Endothelial cell of umbilical vein (primary cell): ENCODE measurements around the gene MAP3K12. TPM values are rescaled to one million over a fixed set of nuclear protein-coding genes. Genes with fewer than 3 reads are reported as not detected.

ENCODE experiments used
- BruUV-seq: library from RNA; stranded (reverse); fragments of 400-500 nt; replicated peaks from 2 replicates; lab custom pipeline; 2021; lab: Mats Ljungman, UMichigan
- CTCF ChIA-PET: fragments of 300-600, 350-600 bp; sonication (Branson Sonifier 250); formaldehyde crosslinking; loops from one replicate; lab custom pipeline; 2021; ENCODE audit warnings: antibody characterized with exemption, inconsistent platforms; lab: Charles Lee
- POLR2A ChIA-PET: fragments of 300-600, 350-600 bp; sonication (Branson Sonifier 250); formaldehyde crosslinking; loops from one replicate; lab custom pipeline; 2021; ENCODE audit warnings: antibody characterized with exemption, inconsistent platforms; lab: Charles Lee
- DNase-seq: peaks from one replicate; pipeline ENCODE4 v3.0.0-alpha.2; 2011; ENCODE audit warnings: low read depth, low spot score
- FAIRE-seq: peaks from 2 replicates; lab custom pipeline; 2011; peaks lifted over from hg19 to GRCh38; lab: Jason Lieb, UNC
- H2AFZ ChIP-seq: 2 replicates; pipeline ENCODE4 v1.6.0; 2012; ENCODE audit warnings: low read depth, low read length, control low read depth, inconsistent platforms
- H3K27ac ChIP-seq: 2 replicates; pipeline ENCODE4 v1.5.1; 2011; ENCODE audit warnings: low read depth, mild to moderate bottlenecking, control low read depth, low read length, moderate library complexity; ENCODE audit not compliant: insufficient read depth
- H3K27me3 ChIP-seq, 2 experiments: 2 replicates each; pipeline versions ENCODE4 v1.6.0 to v1.6.1; 2011; ENCODE audit warnings: low read length in 2 of 2, mixed read lengths in 1 of 2; ENCODE audit not compliant: control insufficient read depth in 2 of 2, insufficient read depth in 2 of 2
- H3K36me3 ChIP-seq, 2 experiments: 2 replicates in 1 of 2; 3 replicates in 1 of 2; pipeline ENCODE4 v1.5.1; 2011; ENCODE audit warnings: low read length in 2 of 2, mild to moderate bottlenecking in 1 of 2, moderate library complexity in 1 of 2; ENCODE audit not compliant: control insufficient read depth in 2 of 2, insufficient read depth in 2 of 2; ENCODE audit errors: extremely low read depth in 1 of 2
- H3K4me1 ChIP-seq: 3 replicates; pipeline ENCODE4 v1.5.1; 2011; ENCODE audit warnings: mild to moderate bottlenecking, low read length; ENCODE audit not compliant: control insufficient read depth, insufficient read depth; ENCODE audit errors: extremely low read depth
- H3K4me2 ChIP-seq: 2 replicates; pipeline ENCODE4 v1.6.1; 2011; ENCODE audit warnings: low read length, control low read depth, mixed read lengths; ENCODE audit not compliant: insufficient read depth
- H3K4me3 ChIP-seq, 3 experiments: fragments of 200-600 bp in 1 of 3; sonication (generic), shearing (Covaris generic) in 1 of 3; replicated peaks in 1 of 3; 2 replicates each; pipeline ENCODE4 v1.5.1; 2011 to 2016; ENCODE audit warnings: control low read depth in 3 of 3, low read length in 3 of 3, mild to moderate bottlenecking in 2 of 3, inconsistent platforms in 1 of 3, low read depth in 1 of 3, moderate library complexity in 1 of 3; ENCODE audit not compliant: insufficient read depth in 1 of 3
- H3K79me2 ChIP-seq: 2 replicates; pipeline ENCODE4 v1.6.0; 2012; ENCODE audit warnings: low read length, inconsistent platforms; ENCODE audit not compliant: control insufficient read depth, insufficient read depth
- H3K9ac ChIP-seq: replicated peaks from 2 replicates; pipeline ENCODE3; 2011; ENCODE audit warnings: low read length, control low read depth; ENCODE audit not compliant: insufficient read depth; ENCODE audit errors: extremely low read depth
- H3K9me1 ChIP-seq: replicated peaks from 3 replicates; pipeline ENCODE4 v1.6.0; 2011; ENCODE audit warnings: mild to moderate bottlenecking, low read length; ENCODE audit not compliant: control insufficient read depth, insufficient read depth; ENCODE audit errors: extremely low read depth
- H3K9me3 ChIP-seq: replicated peaks from 2 replicates; pipeline ENCODE4 v1.5.1; 2012; ENCODE audit warnings: low read length, inconsistent platforms; ENCODE audit not compliant: control insufficient read depth, insufficient read depth
- H4K20me1 ChIP-seq: replicated peaks from 2 replicates; pipeline ENCODE3; 2011; ENCODE audit warnings: mild to moderate bottlenecking, low read length; ENCODE audit not compliant: control insufficient read depth, insufficient read depth; ENCODE audit errors: extremely low read depth
- CTCF ChIP-seq, 2 donors: IDR thresholded peaks; 1 replicate in 1 of 2; 2 replicates in 1 of 2; pipeline ENCODE4 v1.5.1; 2011; ENCODE audit warnings: low read length in 2 of 2, mild to moderate bottlenecking in 2 of 2, moderate library complexity in 2 of 2, control low read depth in 1 of 2, inconsistent platforms in 1 of 2, low read depth in 1 of 2; ENCODE audit not compliant: insufficient read depth in 1 of 2; ENCODE audit errors: extremely low read depth in 1 of 2
- FOS ChIP-seq: IDR thresholded peaks from 2 replicates; pipeline ENCODE4 v1.6.1; 2011; ENCODE audit warnings: mild to moderate bottlenecking, low read length, moderate library complexity, borderline replicate concordance; ENCODE audit not compliant: insufficient read depth
- MYC ChIP-seq: IDR thresholded peaks from one replicate; pipeline ENCODE4 v1.6.1; 2011; ENCODE audit warnings: mild to moderate bottlenecking, low read depth, low read length
- POLR2A ChIP-seq: IDR thresholded peaks from 2 replicates; pipeline ENCODE4 v1.6.1; 2012; ENCODE audit warnings: low read depth, mild to moderate bottlenecking, control low read depth, low read length
- POLR2AphosphoS5 ChIP-seq: IDR thresholded peaks from 2 replicates; pipeline ENCODE4 v1.6.1; 2012; ENCODE audit warnings: low read depth, mild to moderate bottlenecking, control low read depth, low read length, moderate library complexity; ENCODE audit not compliant: insufficient read depth
- dilution Hi-C: fragments of 300-500 bp; cut with MboI; formaldehyde crosslinking; loops from one replicate; pipeline ENCODE4 v1.15.0; 2019; ENCODE audit warnings: low sequenced_read_pairs; ENCODE audit not compliant: extremely low pct_ligation_motif_present
- intact Hi-C: fragments of 100-400 bp; cut with micrococcal nuclease; formaldehyde crosslinking; loops from one replicate; pipeline ENCODE4 v1.10.0; 2022
- polyA plus RNA-seq, 4 experiments: library from polyadenylated mRNA; depleted of rRNA in 3 of 4; stranded (reverse) in 3 of 4; unstranded in 1 of 4; fragments of >200 nt; gene quantifications; 2 replicates each; pipeline versions ENCODE4 v1.2.1 to v1.2.3, GENCODE V29; 2011 to 2012; ENCODE audit warnings: missing spikeins in 1 of 4
- total RNA-seq: library from RNA; stranded (reverse); gene quantifications from 2 replicates; pipeline ENCODE4 v1.2.3, GENCODE V29; 2021

The MAP3K12 gene
- total and polyA plus RNA-seq, 2 donors (not counting 3 experiments of a cell fraction or from before 2014, with no cell fraction given) = 29.3 to 66.2 TPM

GRCh38 chr12:53468282-53468681 lies 31.0 kb downstream of the MAP3K12 start:
- DNase-seq (no peak), FAIRE-seq (no peak)
- H3K9me1 ChIP-seq = no peaks in the 10 kb centered on the region
- H3K27ac ChIP-seq = no peak overlapping the region
- H4K20me1 ChIP-seq = peaks cover 18% of the 10 kb centered on the region
- H3K4me2 ChIP-seq = no peak overlapping the region
- intact Hi-C loops (loop anchor here (2.0 kb wide), 1 partner anchor 15 kb away; the partner anchor contains the start of gene PCBP2), dilution Hi-C loops (no loop called here)
- peaks cover 77 to 80% of the 10 kb centered on the region in 2 experiments for H3K36me3 ChIP-seq
- BruUV-seq = no TSS peak
- H3K4me1 ChIP-seq = no peaks in the 10 kb centered on the region
- no peaks in the 10 kb centered on the region for H3K9me3 ChIP-seq
- no peaks in the 10 kb centered on the region for H3K27me3 ChIP-seq
- H2AFZ ChIP-seq = no peak overlapping the region
- H3K4me3 ChIP-seq = no peak overlapping the region
- TF ChIP-seq MYC (no peak), POLR2AphosphoS5 (peak; percentile 25)
- H3K9ac ChIP-seq = no peak overlapping the region
- peaks cover 74% of the 10 kb centered on the region for H3K79me2 ChIP-seq
- POLR2A ChIA-PET = no interaction called here
- CTCF ChIA-PET = interaction anchor here (0.9 to 1.8 kb wide), 2 partner anchors 8 to 14 kb away, joined by 4 to 5 read pairs; no protein-coding TSS in a partner anchor

GRCh38 chr12:53467880-53468279 lies 31.4 kb downstream of the MAP3K12 start:
- H3K4me1 ChIP-seq = no peaks in the 10 kb centered on the region
- H3K4me2 ChIP-seq = no peak overlapping the region
- no peak overlapping the region for H3K9ac ChIP-seq
- DNase-seq (no peak), FAIRE-seq (no peak)
- ChIA-PET POLR2A (no interaction called here), CTCF (interaction anchor here (0.9 to 1.8 kb wide), 2 partner anchors 9 to 14 kb away, joined by 4 to 5 read pairs; no protein-coding TSS in a partner anchor)
- no peaks in the 10 kb centered on the region for H3K9me3 ChIP-seq
- peaks cover 78% of the 10 kb centered on the region for H3K79me2 ChIP-seq
- dilution Hi-C loops (no loop called here), intact Hi-C loops (loop anchor here (2.0 kb wide), 1 partner anchor 15 kb away; the partner anchor contains the start of gene PCBP2)
- H3K36me3 ChIP-seq = peaks cover 78 to 83% of the 10 kb centered on the region in 2 experiments
- no peaks in the 10 kb centered on the region for H3K9me1 ChIP-seq
- no peak overlapping the region for H2AFZ ChIP-seq
- no peaks in the 10 kb centered on the region for H3K27me3 ChIP-seq
- H3K27ac ChIP-seq = no peak overlapping the region
- no peak overlapping the region for H3K4me3 ChIP-seq
- TF ChIP-seq POLR2A (no peak), CTCF (IDR thresholded peaks at IDR 0.05; ENCODE audit: extremely low read depth in 1 of 2, insufficient read depth in 1 of 2, low read depth in 1 of 2, low read length in 2 of 2) (no peak), FOS (no peak)
- BruUV-seq = no TSS peak
- H4K20me1 ChIP-seq = peaks cover 20% of the 10 kb centered on the region
